GM19372 (cell line): Measurements from ENCODE around the gene GNA12.

ENCODE experiments used
- ATAC-seq: cut with Tn5 transposase; IDR thresholded peaks from one replicate; pipeline ENCODE4 v1.9.1; 2021; ENCODE audit warnings: mild to moderate bottlenecking, low read depth, moderate library complexity; ENCODE audit not compliant: unreplicated experiment

The GNA12 gene

DNA sequence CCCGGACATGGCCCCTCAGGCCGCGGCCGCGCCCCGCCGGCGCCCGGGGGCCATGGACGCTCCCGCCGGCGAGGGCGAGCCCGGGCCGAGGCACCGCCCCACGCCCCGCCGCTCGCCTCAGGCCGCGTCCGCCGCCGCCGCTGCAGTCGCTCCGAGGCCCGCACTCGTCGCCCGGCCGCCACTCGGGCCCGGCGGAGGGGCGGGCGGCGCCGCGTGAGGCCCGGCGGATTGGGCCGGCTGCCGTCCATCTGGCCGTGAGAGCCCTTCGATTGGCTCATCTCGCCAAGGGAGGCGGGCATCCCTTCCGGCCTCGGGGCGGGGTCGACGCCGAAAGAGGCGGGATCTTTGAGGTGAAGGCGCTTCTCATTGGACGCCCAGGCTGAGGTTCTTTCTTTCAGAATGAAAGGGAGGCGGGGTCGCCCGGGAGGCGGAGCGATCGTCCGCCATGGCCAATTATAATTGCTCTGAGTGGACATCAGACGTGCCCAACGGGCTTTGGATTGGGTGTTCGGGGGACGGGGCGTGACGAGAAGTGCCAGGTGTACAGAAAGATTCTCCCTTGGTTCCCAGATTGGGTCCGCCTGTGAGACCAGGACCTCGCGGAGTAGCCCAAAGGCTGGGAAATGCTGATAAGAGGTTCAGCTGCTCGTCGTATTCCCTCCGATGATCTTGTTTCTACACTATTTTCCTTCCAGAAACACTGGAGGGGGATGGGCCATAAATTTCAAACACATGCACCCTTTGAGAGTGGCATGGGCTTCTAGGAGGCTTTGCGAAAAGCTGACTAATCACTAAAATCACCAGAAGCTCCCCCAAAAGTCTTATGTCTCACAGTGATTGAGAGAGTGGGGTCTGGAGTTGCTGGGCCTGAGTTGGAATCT, at the start of gene GNA12:
TSS of gene GNA12 (minus strand) at position 156 of the 881 bp plus-strand sequence. CDS start at position 9, 147 bp downstream.
- peak; percentile 95 for ATAC-seq

DNA sequence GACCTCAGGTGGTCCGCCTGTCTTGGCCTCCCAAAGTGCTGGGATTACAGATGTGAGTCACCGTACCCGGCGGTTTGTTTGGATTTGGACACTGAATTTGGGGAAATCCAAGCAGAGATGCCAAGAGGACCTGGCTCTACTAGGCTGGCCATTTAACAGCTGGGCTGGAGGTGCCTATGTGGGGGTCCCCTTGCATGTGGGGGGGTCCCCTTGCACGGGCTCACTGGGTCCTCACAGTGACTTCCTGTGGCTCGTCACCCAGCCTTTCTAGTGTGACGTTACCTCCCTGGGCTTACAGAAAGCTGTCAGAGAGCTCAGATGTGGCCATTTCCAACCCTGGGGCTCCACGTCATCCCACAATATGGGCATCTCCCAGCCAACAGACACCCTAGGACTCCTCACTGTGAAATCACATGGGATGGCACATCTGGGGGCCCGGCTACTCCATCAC, 49.3 kb upstream of the GNA12 start:
- no peak for ATAC-seq

GRCh38 chr7:2892549-2892948, 48.4 kb upstream of the GNA12 start:
- ATAC-seq, result no peak

GRCh38 chr7:2887816-2888215, 43.7 kb upstream of the GNA12 start:
- no peak for ATAC-seq

DNA sequence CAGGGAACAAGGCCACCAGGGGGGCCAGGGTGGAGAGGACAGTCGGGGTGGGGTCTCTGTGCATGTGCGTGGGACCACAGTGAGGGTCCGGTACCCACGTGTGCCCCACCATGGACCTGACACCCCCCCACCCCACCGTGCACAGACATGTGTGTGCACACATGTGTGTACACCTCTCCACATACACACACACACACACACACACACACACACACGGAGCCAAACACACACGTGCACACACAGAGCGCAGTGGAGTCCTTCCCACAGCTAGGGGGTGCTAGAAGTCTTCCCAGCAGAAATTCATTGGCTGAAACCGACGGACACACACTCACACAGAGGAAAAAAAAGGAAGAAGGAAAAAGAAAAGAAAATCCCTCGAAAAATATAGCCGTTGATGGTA, 42.8 kb upstream of the GNA12 start:
- ATAC-seq, result no peak

GRCh38 chr7:2886391-2886790, 42.3 kb upstream of the GNA12 start:
- ATAC-seq, result no peak

GRCh38 chr7:2884161-2884560, 40.1 kb upstream of the GNA12 start:
- no peak for ATAC-seq

DNA sequence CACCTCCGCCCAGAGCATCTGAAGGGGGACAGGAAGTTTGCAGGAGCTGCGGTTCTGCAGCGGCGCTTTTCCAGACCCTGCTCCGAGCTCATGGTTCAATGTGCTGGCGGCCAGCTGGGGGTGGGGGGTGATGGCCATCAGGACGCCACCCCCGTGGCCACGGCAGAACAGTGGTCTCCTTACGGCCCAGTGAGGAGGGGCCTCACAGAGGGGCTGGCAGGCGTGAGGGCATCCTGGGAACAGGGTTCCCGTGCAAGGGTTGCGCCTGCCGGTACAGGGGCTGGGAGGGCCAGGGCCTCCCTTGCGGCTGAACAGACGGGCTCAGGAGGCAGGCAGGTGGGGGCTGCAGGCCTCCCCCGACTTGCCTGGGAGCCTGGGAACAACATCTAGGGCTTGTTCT, 39.0 kb upstream of the GNA12 start:
- no peak for ATAC-seq

GRCh38 chr7:2882111-2882510, 38.0 kb upstream of the GNA12 start:
- ATAC-seq, result no peak

GRCh38 chr7:2880874-2881533, 36.9 kb upstream of the GNA12 start:
- ATAC-seq, result no peak

DNA sequence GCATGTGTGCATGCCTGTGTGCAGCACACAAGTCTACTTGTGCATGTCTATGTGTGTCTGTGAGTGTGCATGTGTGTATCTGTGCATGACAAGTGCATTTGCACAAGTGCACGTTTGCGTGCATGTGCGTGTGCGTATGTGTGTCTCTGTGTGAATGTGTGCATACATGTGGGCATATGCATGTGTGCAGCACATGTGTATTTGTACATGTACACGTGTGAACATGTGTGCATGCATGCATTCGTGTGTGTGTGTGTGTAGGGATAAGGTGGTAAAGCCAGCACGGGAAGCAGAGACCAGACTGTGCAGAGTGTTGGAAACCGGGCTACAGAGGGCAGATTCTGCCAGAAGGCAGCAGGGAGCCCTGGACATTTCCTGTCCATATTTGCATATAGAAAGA, 35.9 kb upstream of the GNA12 start:
- ATAC-seq, result no peak

GRCh38 chr7:2879354-2879753, 35.2 kb upstream of the GNA12 start:
- no peak for ATAC-seq

DNA sequence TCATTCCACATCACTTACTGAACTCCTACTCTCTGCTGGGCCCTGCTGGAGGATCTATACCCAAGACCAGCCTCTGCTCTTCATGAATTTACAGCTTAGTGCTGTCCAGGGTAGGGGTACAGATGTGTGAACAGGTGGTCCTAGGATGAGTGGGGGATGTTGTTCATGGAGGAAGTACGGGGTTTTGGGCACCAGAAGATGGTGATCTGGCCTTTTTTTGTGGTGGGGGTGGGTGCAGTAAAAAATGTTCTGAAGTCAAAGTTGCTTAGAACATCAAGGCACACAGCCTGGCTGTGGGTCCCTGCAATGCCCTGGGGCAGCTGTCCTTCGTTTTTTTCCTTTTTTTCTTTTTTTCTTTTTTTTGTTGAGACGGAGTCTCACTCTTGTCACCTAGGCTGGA, 34.2 kb upstream of the GNA12 start:
- no peak for ATAC-seq

DNA sequence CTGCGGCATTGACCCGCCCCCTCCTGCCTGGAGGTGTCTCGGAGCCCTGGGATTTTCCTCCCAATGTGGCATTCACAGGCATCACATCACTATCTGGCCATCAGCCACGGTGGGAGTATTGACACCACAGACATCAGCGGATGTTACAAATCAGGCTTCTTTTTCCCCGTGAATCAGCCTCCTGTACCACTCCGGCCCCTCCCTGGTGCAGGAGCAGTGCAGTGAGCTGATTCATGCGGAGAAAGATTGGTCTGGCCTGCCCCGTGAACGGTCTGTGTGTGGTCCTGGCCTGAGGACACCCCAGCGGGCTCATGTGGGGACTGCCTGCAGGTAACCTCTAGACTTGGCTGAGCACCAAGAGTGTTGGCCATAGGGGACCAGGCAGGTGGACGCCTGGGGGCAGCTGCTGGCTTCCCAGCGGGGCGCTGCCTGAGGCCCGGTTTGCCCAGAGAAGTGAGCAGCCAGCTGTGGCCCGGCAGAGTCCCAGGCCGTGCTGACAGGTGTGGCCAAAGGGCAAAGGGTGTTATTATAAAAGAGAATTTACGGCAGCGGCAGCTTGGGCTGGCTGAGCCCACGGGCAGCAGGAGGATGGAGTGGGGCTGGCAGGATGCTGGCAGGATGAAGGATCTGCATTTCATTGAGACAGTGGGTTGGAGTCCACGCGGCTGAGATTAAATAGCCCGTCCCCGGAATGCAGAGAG, 32.1 kb upstream of the GNA12 start:
- no peak for ATAC-seq

GRCh38 chr7:2873686-2874551, 29.8 kb upstream of the GNA12 start:
- no peak for ATAC-seq

GRCh38 chr7:2873146-2873545, 29.0 kb upstream of the GNA12 start:
- ATAC-seq, result no peak

- no peak for ATAC-seq
Observed at GRCh38 chr7:2872296-2872874, 28.3 kb upstream of the GNA12 start.

GRCh38 chr7:2870471-2870931, 26.4 kb upstream of the GNA12 start:
- peak; percentile 48 for ATAC-seq

DNA sequence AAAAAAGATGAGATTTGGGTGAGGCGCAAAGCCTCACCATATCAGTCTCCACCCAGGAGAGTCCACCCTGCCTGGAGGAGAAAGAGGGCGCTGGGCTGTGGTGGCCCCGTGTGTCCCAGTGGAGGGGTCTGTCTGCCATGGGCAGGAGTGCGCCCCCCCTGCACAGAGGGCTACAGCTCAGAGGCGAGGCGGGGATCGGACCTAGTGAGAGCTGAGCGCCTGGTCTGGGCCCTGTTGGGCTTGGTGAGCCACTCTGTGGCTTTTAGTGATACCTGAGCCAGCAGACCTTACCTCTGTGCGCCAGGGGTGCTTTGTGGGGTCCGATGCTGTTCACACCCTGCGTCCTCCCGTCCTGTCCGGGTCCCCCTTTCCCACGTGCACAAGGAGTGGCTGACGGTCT, 25.9 kb upstream of the GNA12 start:
- no peak for ATAC-seq

GRCh38 chr7:2866601-2867000, 22.5 kb upstream of the GNA12 start:
- ATAC-seq, result no peak
